ENCODE data around the gene GRAMD1C. TPM values are rescaled to one million over a fixed set of nuclear protein-coding genes. Genes with fewer than 3 reads are reported as not detected.

GRAMD1C gene
- not detected in 2 replicates for total RNA-seq (2011; cell fraction: chromatin; rRNA removed; ENCODE audit: low replicate concordance)
- total RNA-seq (2011; cell fraction: nucleolus; rRNA removed), result not detected in 2 replicates
- not detected in 2 replicates for total RNA-seq (2011; cell fraction: nucleoplasm; rRNA removed)
- total RNA-seq (2014; rRNA removed), result not detected in 2 replicates
- total RNA-seq (2014; rRNA removed; fragmentation: Illumina TruSeq; extraction: Trizol), result not detected in 2 replicates
- total RNA-seq (2015; rRNA removed; fragmentation: Illumina TruSeq; extraction: Trizol), result not detected in 2 replicates
- not detected in 2 replicates for total RNA-seq (2021)
- not detected in 2 replicates for polyA plus RNA-seq (2011; rRNA removed)
- not detected in 2 replicates for polyA plus RNA-seq (2011; cell fraction: cytosol; rRNA removed)
- not detected in 2 replicates for polyA plus RNA-seq (2011; cell fraction: nucleus; rRNA removed)
- polyA plus RNA-seq (2012), result not detected in 2 replicates
- polyA plus RNA-seq (2014; fragmentation: Illumina TruSeq; extraction: Trizol), result not detected in 2 replicates
- polyA plus RNA-seq (2014; fragmentation: Nextera tagmentation; extraction: Ambion mirVana), result not detected
- 0.07 TPM in 1 of 2 replicates, not detected in the other for polyA plus RNA-seq (2014; rRNA removed)
- polyA minus RNA-seq (2011; rRNA and poly(A)+ RNA removed), result not detected in 2 replicates
- polyA minus RNA-seq (2011; cell fraction: cytosol; rRNA and poly(A)+ RNA removed), result not detected in 2 replicates
- not detected in 2 replicates for polyA minus RNA-seq (2011; cell fraction: nucleus; rRNA and poly(A)+ RNA removed)
- Bru-seq, nascent RNA, result percentile 7 among the genes with signal in this experiment
- BruChase-seq, experiment 1, labeled RNA remaining after a 2-hour chase, result percentile 11 among the genes with signal in this experiment
- percentile 11 among the genes with signal in this experiment for BruChase-seq, experiment 2, labeled RNA remaining after a 6-hour chase
- long read RNA-seq, experiment 1, result 0 reads
- long read RNA-seq, experiment 2, result 0 reads
- long read RNA-seq, experiment 3, result 0 reads

DNA sequence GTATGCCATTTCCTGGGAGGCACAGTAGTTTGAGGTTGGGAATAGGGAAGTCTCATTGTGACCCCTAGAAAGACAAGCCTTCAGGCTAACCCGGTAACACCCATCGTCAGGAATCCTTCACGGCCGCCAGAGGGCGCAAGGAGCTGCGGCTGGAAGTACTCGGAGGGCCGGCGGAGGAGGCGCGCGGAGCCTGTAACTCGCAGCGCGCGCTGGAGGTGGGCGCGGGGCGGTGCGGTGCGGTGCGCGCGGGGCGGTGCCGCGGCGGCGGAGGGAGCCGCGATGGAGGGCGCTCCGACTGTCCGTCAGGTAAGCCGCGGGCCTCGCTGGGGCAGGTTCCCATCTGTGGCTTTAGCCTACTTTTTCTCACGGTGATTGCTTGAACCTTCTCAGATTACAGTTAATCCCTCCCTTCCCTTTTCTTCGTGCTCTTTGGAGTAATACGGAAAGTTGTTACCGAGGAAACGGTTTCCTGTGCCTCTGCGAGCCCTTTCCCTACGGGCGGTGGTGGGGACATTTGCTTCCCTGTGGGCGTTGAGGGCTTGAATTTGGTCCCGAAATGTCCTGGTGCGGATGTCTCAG, at the start of gene GRAMD1C:
TSS of gene GRAMD1C (plus strand) at position 158 of the 579 bp plus-strand sequence. CDS start at position 280, 122 bp downstream.
- Histone ChIP-seq H3K4me2 (ENCODE audit: insufficient read depth, low read length) (peak within 1 kb of the TSS; percentile 65), H3K36me3 (ENCODE audit: control insufficient read depth, insufficient read depth, low read length) (no peaks in the 10 kb centered on the region), H2AFZ (ENCODE audit: low read depth, low read length) (peak within 1 kb of the TSS; percentile 70; the same call in 1 of the 2 replicates), H3K27me3 (ENCODE audit: control insufficient read depth in 2 of 2, insufficient read depth in 2 of 2, low read length in 2 of 2) (peaks cover 0 to 6% of the 10 kb centered on the region in 2 experiments; a peak in 2 of 5 replicates), H3K4me1 (replicated peaks in 1 of 2; ENCODE audit: control insufficient read depth in 2 of 2, insufficient read depth in 2 of 2, low read length in 2 of 2) (peaks cover 0 to 5% of the 10 kb centered on the region in 2 experiments; a peak in 1 of 5 replicates), H3K9me3 (replicated peaks; ENCODE audit: control insufficient read depth, insufficient read depth, low read depth, low read length) (no peaks in the 10 kb centered on the region), H3K79me2 (ENCODE audit: control insufficient read depth, insufficient read depth, low read length) (no peaks in the 10 kb centered on the region), H3K9ac (ENCODE audit: insufficient read depth in 1 of 2, low read depth in 2 of 2, low read length in 2 of 2) (peak within 1 kb of the TSS in 1 of 2 experiments; percentile 66; a peak in 1 of 4 replicates), H3K9me1 (ENCODE audit: control insufficient read depth, insufficient read depth, low read length) (no peaks in the 10 kb centered on the region), H3K4me3 (peak within 1 kb of the TSS; percentile 35), H3K27ac (ENCODE audit: extremely low read depth, low read depth, low read length) (no peak within 1 kb of the TSS), H4K20me1 (replicated peaks; ENCODE audit: control insufficient read depth, insufficient read depth, low read length) (no peaks in the 10 kb centered on the region)
- no TSS peak for BruUV-seq (replicated peaks)
- peak; percentile 100 for ATAC-seq
- in situ Hi-C loops (cut with MboI), result no loop called here
- 1% methylated on average over 32 of the region's 48 CpGs for WGBS (ENCODE audit: insufficient coverage, low coverage, missing lambda C conversion rate)
- CTCF ChIA-PET (ENCODE audit: low intra/inter-chr PET ratio), result interaction anchor here (0.6 to 0.7 kb wide), 2 partner anchors 18 to 74 kb away, joined by 3 to 4 read pairs; no protein-coding TSS in a partner anchor
- intact Hi-C loops (cut with micrococcal nuclease), result loop anchor here (1.0 to 10.0 kb wide), 2 partner anchors 75 to 316 kb away; no protein-coding TSS in a partner anchor
- POLR2A ChIA-PET, result interaction anchor here (0.6 to 1.0 kb wide), 3 partner anchors 8 to 22 kb away, joined by 3 to 5 read pairs (median 3); no protein-coding TSS in a partner anchor
- FAIRE-seq, result peak; percentile 70
- peak; percentile 68 to 82 (median 71) for DNase-seq (ENCODE audit: extremely low read depth in 1 of 4, low spot score in 3 of 4)
- TF ChIP-seq SPI1 (IDR thresholded peaks at IDR 0.05; ENCODE audit: borderline replicate concordance, low read depth, low read length) (peak; percentile 57; the same call in 1 of the 2 replicates), ZNF717 (CRISPR knock-in tag; IDR thresholded peaks at IDR 0.05) (no peak), TARDBP (IDR thresholded peaks at IDR 0.05) (0 out of 2 replicates have a peak, but pooled peaks have one; percentile 43), CCNT2 (IDR thresholded peaks at IDR 0.05; ENCODE audit: borderline replicate concordance, extremely low read depth, insufficient read length, low read depth, low read length) (peak; percentile 48), GATAD2B (IDR thresholded peaks at IDR 0.05; ENCODE audit: borderline replicate concordance) (peak; percentile 17; the same call in 1 of the 2 replicates), SMC3 (conservative IDR thresholded peaks at IDR 0.05; ENCODE audit: insufficient read depth, low read depth, low read length) (peak; percentile 60), PURB (CRISPR knock-in tag; IDR thresholded peaks at IDR 0.05; ENCODE audit: low read depth) (no peak), ESRRA (IDR thresholded peaks at IDR 0.05; ENCODE audit: borderline replicate concordance, low read depth) (peak; percentile 22; the same call in 1 of the 2 replicates), RBBP5 (IDR thresholded peaks at IDR 0.05; ENCODE audit: borderline replicate concordance, insufficient read depth, low read length, poor library complexity, severe bottlenecking) (no peak)
- TF ChIP-seq, protein P1, sequence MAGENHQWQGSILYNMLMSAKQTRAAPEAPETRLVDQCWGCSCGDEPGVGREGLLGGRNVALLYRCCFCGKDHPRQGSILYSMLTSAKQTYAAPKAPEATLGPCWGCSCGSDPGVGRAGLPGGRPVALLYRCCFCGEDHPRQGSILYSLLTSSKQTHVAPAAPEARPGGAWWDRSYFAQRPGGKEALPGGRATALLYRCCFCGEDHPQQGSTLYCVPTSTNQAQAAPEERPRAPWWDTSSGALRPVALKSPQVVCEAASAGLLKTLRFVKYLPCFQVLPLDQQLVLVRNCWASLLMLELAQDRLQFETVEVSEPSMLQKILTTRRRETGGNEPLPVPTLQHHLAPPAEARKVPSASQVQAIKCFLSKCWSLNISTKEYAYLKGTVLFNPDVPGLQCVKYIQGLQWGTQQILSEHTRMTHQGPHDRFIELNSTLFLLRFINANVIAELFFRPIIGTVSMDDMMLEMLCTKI (IDR thresholded peaks at IDR 0.05; ENCODE audit: partially characterized antibody), result no peak
- TF ChIP-seq, protein P2, sequence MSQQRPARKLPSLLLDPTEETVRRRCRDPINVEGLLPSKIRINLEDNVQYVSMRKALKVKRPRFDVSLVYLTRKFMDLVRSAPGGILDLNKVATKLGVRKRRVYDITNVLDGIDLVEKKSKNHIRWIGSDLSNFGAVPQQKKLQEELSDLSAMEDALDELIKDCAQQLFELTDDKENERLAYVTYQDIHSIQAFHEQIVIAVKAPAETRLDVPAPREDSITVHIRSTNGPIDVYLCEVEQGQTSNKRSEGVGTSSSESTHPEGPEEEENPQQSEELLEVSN (IDR thresholded peaks at IDR 0.05; ENCODE audit: borderline replicate concordance in 1 of 2, extremely low read depth in 1 of 2, insufficient read depth in 1 of 2, insufficient read length in 1 of 2, low read depth in 1 of 2, low read length in 1 of 2, poor library complexity in 1 of 2, severe bottlenecking in 1 of 2), result peak in 1 of 2 experiments; percentile 15
